HG03460 (cell line): ENCODE data around the gene SESN2.

Experiments
- ATAC-seq: cut with Tn5 transposase; IDR thresholded peaks from one replicate; pipeline ENCODE4 v1.9.1; 2021; ENCODE audit not compliant: unreplicated experiment

The SESN2 gene

DNA sequence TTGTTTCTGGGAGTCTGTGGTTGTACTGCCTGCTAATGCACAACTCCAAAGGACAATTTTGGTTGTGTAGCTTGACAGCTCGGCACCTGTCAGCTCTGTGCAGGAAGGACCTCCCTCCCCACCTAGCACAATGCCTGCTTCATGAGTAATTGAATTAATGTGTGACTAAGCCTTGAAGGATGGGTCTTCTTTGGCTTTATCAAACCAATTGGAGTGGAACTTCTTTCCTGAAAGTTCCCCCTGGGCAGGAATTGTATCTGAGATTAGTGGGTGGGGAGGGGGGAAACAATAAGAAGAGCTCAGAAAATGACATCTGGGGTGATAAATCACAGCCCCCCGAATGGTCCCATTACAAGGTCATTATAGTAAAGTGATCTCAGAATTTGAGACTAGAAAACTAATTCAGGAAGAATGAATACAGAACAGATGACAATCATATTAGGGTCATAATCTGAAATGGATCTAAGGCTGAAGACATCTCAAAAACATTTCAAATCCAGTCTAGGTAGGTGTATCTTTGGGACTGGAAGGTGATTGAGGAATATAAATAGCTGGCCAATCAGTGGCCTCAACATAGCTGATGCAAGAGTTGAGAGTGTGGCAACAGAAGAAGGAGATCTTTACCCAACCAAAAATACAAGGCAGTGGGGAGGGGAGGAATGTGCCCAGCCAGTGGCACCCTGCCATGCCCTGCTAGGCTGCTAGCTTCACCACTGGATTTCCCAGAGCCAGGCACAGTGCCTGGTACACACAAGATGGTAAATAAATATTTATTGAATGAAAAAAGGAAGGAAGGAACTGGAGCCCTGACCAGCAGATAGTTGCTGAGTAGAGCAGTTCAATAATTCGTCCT lies 10.1 kb upstream of the SESN2 start:
- ATAC-seq, result no peak

DNA sequence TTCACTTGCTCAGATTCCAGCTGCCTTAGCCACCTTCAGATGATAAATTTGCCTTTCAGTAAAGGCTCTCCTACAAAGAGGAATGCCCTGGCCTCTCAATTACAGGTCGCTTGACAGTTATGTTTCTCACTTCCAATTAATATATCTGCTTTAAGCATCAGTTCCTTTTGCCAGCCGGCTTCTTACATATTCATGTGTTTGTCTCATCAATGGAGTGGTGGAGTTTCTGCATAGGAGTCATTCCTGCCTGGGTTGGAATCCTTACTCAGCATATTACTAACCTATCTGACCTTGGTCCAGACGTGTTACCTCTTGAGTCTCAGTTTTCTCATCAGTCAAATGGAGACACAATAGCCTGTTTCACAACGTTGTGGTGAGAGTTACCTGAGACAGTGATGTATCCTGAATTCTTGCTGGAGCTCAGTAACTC lies 9.4 kb upstream of the SESN2 start:
- ATAC-seq, result no peak

DNA sequence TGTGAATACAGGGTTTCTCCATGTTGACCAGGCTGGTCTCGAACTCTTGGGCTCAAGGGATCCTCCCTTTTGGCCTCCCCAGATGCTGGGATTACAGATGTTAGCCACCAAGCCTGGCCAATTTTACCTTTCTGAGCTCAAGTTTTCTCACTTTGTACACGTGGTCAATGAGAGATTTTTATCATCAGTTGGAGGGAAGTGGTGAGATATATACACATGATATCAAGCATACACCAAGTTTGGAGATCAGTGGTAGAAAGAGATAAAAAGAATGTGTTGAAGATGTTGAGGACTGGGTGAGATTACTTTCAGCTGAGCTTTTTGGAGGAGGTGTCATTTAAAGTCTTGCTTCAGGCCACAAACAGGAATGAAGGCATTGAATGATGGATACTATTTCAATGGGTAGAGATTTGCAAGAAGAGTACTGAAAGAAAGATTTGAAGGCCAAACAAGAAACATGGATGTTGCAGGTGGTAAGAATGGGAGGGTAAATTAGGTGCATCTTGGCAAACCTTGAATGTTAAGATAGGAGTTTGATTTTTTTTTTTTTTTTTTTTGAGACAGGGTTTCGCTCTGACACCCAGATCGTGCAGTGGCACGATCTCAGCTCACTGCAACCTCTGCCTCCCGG lies 3.0 kb upstream of the SESN2 start:
- ATAC-seq, result no peak

DNA sequence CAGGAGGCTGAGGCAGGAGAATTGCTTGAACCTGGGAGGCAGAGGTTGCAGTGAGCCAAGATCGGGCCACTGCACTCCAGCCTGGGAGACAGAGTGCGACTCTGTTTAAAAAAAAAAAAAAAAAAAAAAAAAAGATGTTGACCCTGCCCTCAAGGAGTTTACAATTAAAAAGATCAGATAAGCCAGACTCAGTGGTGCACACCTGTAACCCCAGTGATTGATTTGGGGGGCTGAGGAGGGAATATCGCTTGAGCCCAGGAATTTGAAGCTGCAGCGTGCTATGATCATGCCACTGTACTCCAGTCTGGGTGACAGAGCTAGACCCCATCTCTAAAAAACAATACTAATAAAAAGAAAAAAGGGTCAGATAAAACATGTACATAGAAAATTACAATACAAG lies 1.6 kb upstream of the SESN2 start:
- no peak for ATAC-seq

DNA sequence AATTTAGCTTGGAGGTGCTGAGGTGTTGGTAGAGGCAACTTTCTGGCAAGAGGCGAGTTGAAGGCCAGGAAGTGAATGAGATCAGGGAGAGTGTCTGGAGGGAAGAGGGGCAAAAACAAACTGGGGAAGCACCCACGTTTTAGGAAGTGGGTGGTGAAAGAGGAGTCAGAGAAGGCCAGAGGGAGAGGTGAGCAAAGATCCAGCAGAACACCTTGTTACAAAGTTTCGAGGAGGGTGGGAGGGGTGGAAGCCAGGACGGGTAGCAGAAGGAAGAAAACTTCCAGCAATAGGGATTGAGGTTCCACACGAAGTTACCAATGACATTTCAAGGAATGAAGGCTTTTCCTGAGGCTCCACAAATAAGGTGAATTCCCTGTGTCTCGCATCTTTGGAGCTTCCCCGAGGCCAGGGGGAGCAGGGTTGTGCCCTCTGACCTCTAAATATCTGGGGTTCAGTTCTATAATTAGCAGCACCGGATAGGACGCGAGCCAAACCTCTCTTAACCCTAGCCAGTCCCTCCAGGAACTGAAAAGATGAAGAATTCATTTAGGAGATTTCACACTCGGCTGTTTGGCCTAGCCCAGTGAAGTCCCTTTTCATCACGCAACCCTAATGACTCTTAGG lies 578 bp upstream of the SESN2 start:
- no peak for ATAC-seq

DNA sequence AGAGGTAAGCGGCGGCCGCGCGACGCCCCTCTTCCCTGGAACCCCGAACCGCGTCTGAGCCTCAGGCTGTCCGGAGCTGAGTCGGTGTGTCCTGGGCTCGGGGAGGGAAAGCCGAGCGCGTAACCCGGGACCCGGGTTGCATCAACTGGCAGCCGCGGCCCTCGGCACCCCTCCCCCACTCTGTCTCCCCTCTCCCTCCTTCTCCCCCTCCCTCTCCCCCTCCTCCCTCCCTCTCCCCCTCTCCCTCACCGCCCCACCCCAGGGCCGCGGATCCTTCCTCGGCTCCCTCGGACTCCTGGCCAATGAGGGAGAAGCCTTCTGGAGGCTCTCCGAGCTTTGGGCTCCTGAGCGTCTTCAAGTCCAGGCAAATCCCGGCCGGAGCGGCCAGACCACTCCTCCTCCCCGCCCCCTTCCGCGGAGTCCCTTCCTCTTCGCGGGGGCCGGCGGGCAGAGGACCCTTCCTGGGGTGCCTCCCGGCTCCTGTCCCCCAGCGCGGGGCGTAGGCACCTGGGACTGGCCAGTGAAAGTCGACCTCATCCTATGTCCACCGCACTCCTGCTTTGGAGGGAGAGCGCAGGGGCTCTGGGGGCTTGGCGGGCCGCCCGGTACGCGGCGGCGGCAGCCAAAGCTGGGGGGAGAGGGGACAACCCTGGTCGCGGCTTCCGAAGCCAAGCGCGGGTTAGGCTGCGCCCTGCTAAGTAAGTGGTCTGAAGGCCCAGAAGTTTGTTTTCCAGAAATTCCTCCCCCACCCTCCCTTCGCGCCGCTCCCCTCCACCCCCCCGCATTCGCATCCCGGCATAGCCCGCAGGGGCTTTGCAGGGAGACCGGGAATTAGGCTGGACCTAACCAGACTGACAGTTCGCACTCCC lies 850 bp downstream of the SESN2 start:
- ATAC-seq, result peak; percentile 5

DNA sequence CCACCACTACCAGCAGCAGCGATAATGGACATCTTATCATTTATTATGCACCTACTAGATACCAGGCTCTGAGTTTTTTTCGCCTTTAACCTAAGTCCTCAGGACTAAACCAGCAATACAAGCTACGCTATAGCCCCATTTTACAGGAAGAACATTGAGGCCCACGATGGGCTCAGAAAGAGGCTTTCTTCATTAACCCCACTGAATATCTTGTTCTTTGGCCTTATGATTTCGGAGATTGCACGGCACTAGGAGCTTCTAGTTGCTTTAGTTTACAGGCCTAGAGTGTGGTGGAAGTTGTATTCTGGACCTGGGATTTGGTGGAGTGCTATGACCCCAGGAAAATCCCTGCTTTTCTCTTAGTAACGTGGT lies 1.5 kb downstream of the SESN2 start:
- ATAC-seq, result no peak

DNA sequence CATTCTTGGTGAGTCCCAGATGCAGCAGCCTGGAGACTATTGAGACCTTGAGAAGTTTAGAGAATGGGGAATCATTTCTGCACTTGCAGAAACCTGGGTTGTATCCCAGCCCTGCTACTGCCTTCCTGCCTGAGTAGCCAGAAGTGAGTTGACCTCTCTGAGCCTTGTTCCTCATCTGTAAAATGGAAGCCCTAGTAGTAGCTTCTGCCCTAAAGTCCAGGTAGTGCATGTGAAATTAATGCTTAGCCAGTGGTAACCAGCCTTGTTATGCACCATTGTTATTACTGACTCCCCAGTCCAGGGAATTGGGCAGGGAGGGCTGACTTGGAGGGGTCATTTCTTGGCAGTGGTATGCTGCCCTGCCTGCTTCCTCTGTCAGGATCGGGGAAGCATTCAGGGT lies 5.6 kb downstream of the SESN2 start:
- no peak for ATAC-seq

DNA sequence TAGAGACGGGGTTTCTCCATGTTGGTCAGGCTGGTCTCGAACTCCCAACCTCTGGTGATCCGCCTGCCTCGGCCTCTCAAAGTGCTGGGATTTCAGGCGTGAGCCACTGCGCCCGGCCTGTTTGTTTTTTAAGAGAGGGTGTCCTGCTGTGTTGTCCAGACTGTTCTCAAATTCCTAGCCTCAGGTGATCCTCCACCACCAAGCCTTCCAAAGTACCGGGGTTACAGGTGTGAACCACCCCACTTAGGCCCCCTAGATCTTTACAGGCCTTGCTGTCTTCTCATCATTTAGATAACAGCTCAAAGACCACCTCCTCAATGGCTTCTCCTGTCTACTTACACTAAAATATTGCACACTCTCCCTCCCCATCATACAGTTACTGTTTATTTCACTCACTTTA lies 6.3 kb downstream of the SESN2 start:
- ATAC-seq, result no peak

DNA sequence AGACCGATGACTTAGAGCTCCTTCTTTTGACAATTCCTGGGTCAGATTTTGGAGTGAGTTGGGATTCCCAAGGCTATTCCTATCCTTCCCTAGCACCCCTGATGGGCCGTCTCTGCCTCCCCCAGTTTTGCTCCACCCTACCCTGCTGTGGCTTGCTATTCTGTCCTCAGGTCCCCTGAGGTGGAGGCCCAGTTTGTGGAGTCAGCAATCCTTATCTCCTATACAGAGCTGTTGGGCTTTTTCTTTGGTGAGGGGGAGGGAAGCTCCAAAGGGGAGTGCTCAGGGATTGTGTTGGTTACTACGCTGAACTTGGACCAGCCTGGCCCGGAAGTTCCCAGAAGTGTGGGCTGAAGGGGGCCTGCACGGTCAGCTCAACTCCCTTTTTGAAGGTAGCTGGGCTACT lies 7.6 kb downstream of the SESN2 start:
- ATAC-seq, result no peak

DNA sequence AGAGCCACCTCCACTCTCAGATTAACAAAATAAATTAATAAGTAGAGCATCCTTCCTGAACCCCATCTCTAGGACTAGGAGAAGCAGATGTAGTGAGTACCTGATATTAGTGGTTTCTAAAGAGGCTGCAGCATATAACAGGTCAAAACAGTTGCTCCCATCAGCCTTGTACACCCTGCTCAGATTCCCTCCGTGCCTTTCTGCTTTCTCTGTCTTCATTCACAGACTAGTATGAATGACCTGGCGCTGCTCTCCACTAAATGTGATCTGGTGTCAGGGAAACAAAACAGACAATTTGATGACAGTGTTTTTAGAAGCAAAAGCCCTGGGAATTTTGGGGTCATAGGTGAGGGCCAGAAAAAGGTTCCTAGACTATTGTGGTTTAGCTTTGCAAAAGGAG lies 8.3 kb downstream of the SESN2 start:
- no peak for ATAC-seq

DNA sequence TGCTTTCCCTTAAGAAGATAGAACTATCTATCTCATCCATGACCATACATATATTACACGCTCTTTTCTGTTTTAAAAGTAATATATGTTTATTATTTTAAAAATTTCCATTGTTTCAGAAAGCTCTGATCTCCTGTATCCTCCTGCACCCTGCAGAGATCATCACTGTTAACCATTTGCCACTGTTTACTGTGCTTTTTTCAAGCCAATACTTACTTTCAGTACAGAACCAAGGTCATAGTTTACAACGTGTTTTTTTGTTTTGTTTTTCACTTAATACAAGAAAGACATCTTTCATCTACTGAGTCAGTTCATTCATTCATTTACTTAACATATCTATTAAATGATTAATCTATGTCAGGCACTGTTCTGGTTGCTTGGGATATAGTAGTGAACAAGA lies 10.2 kb downstream of the SESN2 start:
- no peak for ATAC-seq

DNA sequence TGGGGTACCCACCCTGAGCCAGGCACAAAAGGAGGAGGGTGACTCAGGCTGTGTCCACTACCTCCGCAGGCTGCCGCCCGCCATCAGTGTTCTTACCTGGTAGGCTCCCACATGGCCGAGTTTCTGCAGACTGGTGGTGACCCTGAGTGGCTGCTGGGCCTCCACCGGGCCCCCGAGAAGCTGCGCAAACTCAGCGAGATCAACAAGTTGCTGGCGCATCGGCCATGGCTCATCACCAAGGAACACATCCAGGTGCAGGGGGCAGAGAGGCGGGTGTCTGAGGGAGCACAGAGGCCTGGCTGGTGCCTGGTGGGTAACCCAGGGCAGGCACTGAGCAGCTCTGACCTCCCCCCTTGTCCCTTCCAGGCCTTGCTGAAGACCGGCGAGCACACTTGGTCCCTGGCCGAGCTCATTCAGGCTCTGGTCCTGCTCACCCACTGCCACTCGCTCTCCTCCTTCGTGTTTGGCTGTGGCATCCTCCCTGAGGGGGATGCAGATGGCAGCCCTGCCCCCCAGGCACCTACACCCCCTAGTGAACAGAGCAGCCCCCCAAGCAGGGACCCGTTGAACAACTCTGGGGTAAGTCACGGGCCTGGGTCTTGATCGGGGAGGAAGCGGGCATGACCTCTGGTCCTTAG lies 13.0 kb downstream of the SESN2 start:
- no peak for ATAC-seq

DNA sequence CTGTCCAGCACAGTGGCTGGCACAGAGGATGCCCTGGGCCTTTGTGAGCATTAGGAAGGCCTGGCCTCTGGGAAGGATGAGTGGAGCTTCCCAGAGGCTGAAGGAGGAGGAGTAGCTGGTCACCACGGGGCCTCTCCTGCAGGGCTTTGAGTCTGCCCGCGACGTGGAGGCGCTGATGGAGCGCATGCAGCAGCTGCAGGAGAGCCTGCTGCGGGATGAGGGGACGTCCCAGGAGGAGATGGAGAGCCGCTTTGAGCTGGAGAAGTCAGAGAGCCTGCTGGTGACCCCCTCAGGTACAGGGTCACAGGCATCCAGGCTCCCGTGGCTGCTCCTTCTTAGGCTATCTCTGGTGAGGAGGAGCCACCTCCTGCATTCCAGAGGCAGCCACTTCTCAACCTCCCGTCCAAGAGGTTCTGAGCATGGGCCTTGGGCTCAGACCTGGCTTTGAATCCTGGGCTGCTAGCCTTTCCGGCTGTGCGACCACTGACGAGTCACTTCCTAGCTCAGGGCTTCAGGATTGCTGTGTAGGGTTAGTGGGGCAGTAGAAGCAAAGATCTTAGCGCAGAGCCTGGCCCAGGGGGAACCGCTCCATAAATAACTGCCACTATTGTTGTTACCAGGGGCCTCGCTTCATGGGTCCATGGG lies 14.0 kb downstream of the SESN2 start:
- ATAC-seq, result no peak

DNA sequence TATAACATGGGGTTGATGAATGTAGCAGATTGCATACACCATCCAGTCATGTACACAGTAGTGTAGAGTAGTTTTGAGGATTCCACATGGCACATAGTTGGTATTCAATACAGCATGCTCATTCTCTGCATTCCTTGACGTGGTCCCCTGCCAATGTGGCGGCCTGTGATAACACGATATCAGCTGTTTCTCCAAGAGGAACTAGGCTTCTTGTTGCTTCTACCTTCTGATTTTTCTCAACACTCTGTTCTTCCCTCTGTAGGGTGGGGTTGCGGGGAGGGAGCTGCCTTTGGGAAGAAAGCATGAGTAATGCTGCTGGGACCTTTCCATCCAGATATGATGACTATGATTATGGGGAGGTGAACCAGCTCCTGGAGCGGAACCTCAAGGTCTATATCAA lies 19.4 kb downstream of the SESN2 start:
- no peak for ATAC-seq

DNA sequence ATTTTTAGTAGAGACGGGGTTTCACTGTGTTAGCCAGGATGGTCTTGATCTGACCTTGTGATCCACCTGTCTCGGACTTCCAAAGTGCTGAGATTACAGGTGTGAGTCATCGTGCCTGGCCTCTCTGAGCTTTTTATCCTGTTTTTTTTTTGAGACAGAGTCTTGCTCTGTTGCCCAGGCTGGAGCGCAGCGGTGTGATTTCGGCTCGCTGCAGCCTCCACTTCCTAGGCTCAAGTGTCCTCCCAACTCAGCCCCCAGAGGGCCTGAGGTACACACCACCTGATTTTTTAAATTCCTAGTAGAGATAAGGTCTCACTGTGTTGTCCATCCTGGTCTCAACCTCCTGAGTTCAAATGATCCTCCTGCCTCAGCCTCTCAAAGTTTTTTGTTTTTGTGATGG lies 20.4 kb downstream of the SESN2 start:
- no peak for ATAC-seq

DNA sequence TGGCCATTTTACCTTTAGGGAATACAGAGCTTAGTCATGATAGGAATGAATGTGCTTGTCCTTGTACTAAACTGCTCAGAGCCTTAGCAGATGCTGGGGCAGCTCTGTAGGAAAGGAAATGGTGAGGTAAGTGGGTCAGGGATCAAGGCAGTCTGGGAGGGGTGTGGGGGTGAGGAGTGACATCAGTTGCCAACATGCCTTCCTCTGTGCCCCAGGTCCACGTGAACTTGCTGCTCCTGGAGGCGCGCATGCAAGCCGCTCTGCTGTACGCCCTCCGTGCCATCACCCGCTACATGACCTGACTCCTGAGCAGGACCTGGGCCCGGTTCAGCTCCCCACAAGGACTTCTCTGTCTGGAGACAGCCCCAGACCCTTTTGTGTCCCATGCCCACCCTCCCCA lies 21.2 kb downstream of the SESN2 start:
- no peak for ATAC-seq

DNA sequence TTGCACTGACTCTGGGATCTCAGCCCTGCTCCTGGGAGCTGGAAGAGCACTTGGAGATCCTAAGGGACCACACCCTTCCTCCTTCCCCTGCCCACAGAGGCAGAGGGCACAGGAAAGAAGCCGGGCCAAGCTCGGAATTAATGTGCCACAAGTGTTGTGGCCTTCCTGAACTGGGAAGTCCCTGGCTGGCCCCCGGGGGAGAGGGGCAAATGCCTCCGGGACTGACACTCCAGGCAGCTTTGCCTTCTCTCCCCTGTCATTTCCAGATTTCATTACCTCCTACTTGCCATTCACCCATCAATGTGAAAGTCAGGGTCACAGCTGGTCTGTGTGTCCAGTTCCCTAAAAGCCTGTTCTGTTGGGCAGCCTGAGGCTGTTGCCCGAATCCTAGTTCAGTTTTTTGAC lies 21.7 kb downstream of the SESN2 start:
- ATAC-seq, result no peak

DNA sequence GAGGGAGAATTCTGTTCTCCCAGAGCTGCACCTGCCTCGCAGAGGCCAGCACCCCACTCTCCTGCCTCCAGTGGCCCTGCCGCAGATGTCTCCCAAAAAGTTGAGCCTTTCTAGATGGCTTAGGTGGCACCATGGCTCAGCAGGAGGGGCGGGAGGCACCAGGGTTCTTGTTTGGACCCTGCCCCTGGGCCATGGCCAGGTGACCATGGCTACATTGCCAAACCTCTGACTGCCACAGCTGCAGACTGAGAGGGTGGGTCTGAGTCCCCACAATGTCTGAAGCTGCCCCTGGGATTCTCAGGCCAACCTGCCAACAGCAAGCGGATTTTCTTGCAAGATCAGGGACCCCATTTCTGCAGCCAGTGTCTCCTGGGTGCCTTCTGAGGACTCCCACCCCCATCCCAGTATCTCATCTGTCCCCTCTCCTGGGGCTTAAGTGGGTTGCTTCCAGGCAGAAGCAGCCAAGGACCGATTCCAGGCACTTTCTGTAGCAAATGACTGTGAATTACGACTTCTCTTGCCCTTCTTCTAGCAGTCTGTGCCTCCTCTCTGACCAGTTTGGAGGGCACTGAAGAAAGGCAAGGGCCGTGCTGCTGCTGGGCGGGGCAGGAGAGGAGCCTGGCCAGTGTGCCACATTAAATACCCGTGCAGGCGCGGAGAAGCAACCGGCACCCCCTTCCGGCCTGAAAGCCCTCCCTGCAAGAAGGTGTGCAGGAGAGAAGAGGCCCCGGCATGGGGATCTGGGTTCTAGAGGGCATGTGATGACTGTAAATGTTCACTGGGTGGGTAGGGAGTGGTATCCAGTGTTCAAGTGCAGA lies 22.5 kb downstream of the SESN2 start:
- ATAC-seq, result no peak
